Body of pancreas (tissue), 4 donors: Measurements from ENCODE around the gene NOTCH3.

ENCODE experiments used
- CTCF ChIP-seq, 7 experiments: fragments of 450-650 bp in 4 of 7; fragments of 200-600 bp in 3 of 7; sonication (generic) in 3 of 7; IDR thresholded peaks; one replicate each; pipeline ENCODE4 v1.5.1; 2016 to 2019; ENCODE audit warnings: antibody characterized with exemption in 7 of 7
- POLR2A ChIP-seq, 3 donors: fragments of 450-650 bp; IDR thresholded peaks; one replicate each; pipeline ENCODE4 v1.6.1; 2016; ENCODE audit warnings: antibody characterized with exemption in 3 of 3, mild to moderate bottlenecking in 2 of 3

GRCh38 chr19:15245370-15246197 is 44.8 kb upstream of the NOTCH3 start:
- no peak for TF ChIP-seq POLR2A (IDR thresholded peaks at IDR 0.05)
- no peak for TF ChIP-seq CTCF (IDR thresholded peaks at IDR 0.05)
